Measurements from ENCODE around the gene GRAMD1B. TPM values are rescaled to one million over a fixed set of nuclear protein-coding genes. Genes with fewer than 3 reads are reported as not detected.

GRAMD1B gene
- total RNA-seq, 1 experiment from 2014 or later: 12.7 TPM

DNA sequence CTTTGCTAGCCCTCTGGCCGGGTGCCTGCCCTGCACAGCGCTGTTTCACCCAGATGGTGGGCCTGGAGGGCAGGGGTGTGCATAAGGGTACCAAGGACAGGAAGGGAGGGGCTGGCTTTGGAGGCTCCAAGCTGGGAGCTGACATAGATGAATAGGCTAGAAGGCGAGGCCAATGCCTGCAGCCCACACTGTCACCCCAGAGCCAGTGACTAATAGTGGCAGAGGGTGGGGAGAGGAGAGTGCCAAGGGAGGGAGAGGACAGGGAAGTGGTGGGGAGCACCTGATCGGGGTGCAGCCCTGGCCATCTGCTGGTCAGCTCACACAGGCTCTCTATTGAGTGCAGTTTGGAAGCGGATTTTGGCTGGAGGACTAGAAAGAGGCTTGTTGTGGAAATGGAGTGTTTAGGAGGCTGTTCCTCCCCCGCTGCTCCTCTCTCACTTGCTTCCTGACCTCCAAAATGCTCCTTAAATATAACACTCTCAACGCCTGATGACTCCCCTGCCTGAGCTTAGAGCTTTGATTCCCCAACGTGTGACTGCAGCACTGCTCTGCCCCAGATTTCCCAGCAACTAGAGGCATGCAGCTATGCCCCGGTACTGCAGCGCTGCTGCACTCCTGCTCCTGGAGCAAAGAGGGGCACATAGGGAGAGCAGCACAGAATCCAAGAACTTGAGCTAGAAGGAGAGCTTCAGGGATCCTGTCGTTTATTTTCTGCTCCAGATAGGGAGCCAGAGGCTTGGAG is 89.2 kb downstream of the GRAMD1B start:
- BruUV-seq (replicated peaks): no TSS peak
- H3K4me3 ChIP-seq (replicated peaks in 1 of 2; ENCODE audit: low read depth in 1 of 2, low read length in 2 of 2): no peak overlapping the region
- H3K27ac ChIP-seq (ENCODE audit: low read depth, low read length): no peak overlapping the region
- no peaks in the 10 kb centered on the region for H3K79me2 ChIP-seq (ENCODE audit: insufficient read depth, low read length)
- ATAC-seq (peak; percentile 95), DNase-seq (ENCODE audit: low read depth, low spot score) (peak; percentile 7)
- H3K9ac ChIP-seq (ENCODE audit: low read length): no peak overlapping the region
- ChIA-PET POLR2A (no interaction called here), RAD21 (ENCODE audit: low non-redundant PET in 1 of 2, low total read pairs in 2 of 2, uncharacterized antibody in 2 of 2, unreplicated experiment in 2 of 2) (no interaction called here), CTCF (interaction anchor here (1.4 kb wide), 1 partner anchor 8 kb away, joined by 7 read pairs; no protein-coding TSS in a partner anchor)
- intact Hi-C loops (cut with micrococcal nuclease): loop anchor here (10.0 kb wide), 1 partner anchor 186 kb away; no protein-coding TSS in a partner anchor
- peaks cover 8 to 17% of the 10 kb centered on the region in 2 experiments for H3K4me1 ChIP-seq (ENCODE audit: control insufficient read depth in 1 of 2, insufficient read depth in 2 of 2, low read length in 2 of 2)
- H2AFZ ChIP-seq (ENCODE audit: low read depth, low read length, poor library complexity, severe bottlenecking): no peak overlapping the region
- TF ChIP-seq SP1 (IDR thresholded peaks at IDR 0.05; ENCODE audit: low read depth): no peak
- TF ChIP-seq, protein P1, sequence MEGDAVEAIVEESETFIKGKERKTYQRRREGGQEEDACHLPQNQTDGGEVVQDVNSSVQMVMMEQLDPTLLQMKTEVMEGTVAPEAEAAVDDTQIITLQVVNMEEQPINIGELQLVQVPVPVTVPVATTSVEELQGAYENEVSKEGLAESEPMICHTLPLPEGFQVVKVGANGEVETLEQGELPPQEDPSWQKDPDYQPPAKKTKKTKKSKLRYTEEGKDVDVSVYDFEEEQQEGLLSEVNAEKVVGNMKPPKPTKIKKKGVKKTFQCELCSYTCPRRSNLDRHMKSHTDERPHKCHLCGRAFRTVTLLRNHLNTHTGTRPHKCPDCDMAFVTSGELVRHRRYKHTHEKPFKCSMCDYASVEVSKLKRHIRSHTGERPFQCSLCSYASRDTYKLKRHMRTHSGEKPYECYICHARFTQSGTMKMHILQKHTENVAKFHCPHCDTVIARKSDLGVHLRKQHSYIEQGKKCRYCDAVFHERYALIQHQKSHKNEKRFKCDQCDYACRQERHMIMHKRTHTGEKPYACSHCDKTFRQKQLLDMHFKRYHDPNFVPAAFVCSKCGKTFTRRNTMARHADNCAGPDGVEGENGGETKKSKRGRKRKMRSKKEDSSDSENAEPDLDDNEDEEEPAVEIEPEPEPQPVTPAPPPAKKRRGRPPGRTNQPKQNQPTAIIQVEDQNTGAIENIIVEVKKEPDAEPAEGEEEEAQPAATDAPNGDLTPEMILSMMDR (IDR thresholded peaks at IDR 0.05 in 2 of 3, conservative IDR thresholded peaks at IDR 0.05 in 1 of 3; ENCODE audit: borderline replicate concordance in 1 of 3, insufficient read depth in 1 of 3, low read depth in 2 of 3, low read length in 2 of 3): no peak
- no peaks in the 10 kb centered on the region for H4K20me1 ChIP-seq (ENCODE audit: insufficient read depth)
- no peaks in the 10 kb centered on the region; the same call in 1 of the 2 replicates for H3K27me3 ChIP-seq (ENCODE audit: insufficient read depth, low read length)
- no peaks in the 10 kb centered on the region for H3K9me2 ChIP-seq (ENCODE audit: insufficient read depth)
- no peaks in the 10 kb centered on the region for H3K36me3 ChIP-seq (ENCODE audit: control insufficient read depth in 1 of 2, insufficient read depth in 2 of 2, low read length in 2 of 2)
- H3K4me2 ChIP-seq (ENCODE audit: low read length): peak overlapping the region; percentile 59
- H3K9me3 ChIP-seq (ENCODE audit: control insufficient read depth in 1 of 2, insufficient read depth in 1 of 2, low read depth in 1 of 2, low read length in 2 of 2): no peaks in the 10 kb centered on the region

GRCh38 chr11:123519797-123520193 is 89.7 kb downstream of the GRAMD1B start:
- ChIA-PET CTCF (interaction anchor here (1.4 kb wide), 1 partner anchor 9 kb away, joined by 7 read pairs; no protein-coding TSS in a partner anchor), RAD21 (ENCODE audit: low non-redundant PET in 1 of 2, low total read pairs in 2 of 2, uncharacterized antibody in 2 of 2, unreplicated experiment in 2 of 2) (no interaction called here), POLR2A (no interaction called here)
- ATAC-seq: peak; percentile 25; the same call in 1 of the 2 replicates
- Histone ChIP-seq H3K79me2 (ENCODE audit: insufficient read depth, low read length) (no peaks in the 10 kb centered on the region), H3K4me3 (replicated peaks in 1 of 2; ENCODE audit: low read depth in 1 of 2, low read length in 2 of 2) (no peak overlapping the region), H3K36me3 (ENCODE audit: control insufficient read depth in 1 of 2, insufficient read depth in 2 of 2, low read length in 2 of 2) (no peaks in the 10 kb centered on the region), H3K27ac (ENCODE audit: low read depth, low read length) (no peak overlapping the region), H4K20me1 (ENCODE audit: insufficient read depth) (no peaks in the 10 kb centered on the region), H3K9me2 (ENCODE audit: insufficient read depth) (no peaks in the 10 kb centered on the region), H3K9me3 (ENCODE audit: control insufficient read depth in 1 of 2, insufficient read depth in 1 of 2, low read depth in 1 of 2, low read length in 2 of 2) (no peaks in the 10 kb centered on the region), H3K4me1 (ENCODE audit: control insufficient read depth in 1 of 2, insufficient read depth in 2 of 2, low read length in 2 of 2) (peaks cover 8 to 17% of the 10 kb centered on the region in 2 experiments), H3K9ac (ENCODE audit: low read length) (no peak overlapping the region), H3K4me2 (ENCODE audit: low read length) (peak overlapping the region; percentile 59), H3K27me3 (ENCODE audit: insufficient read depth, low read length) (no peaks in the 10 kb centered on the region), H2AFZ (ENCODE audit: low read depth, low read length, poor library complexity, severe bottlenecking) (no peak overlapping the region)
- DNase-seq (ENCODE audit: low read depth, low spot score): no peak
- intact Hi-C loops (cut with micrococcal nuclease): loop anchor here (10.0 kb wide), 1 partner anchor 185 kb away; no protein-coding TSS in a partner anchor
- BruUV-seq (replicated peaks): no TSS peak
- TF ChIP-seq, protein P1 (IDR thresholded peaks at IDR 0.05 in 2 of 3, conservative IDR thresholded peaks at IDR 0.05 in 1 of 3; ENCODE audit: borderline replicate concordance in 1 of 3, insufficient read depth in 1 of 3, low read depth in 2 of 3, low read length in 2 of 3): no peak
- TF ChIP-seq EZH2 (IDR thresholded peaks at IDR 0.05) (no peak), SP1 (IDR thresholded peaks at IDR 0.05; ENCODE audit: low read depth) (no peak), POLR2A (IDR thresholded peaks at IDR 0.05; ENCODE audit: borderline replicate concordance, extremely low read depth, insufficient read depth, insufficient read length) (no peak), JUND (IDR thresholded peaks at IDR 0.05) (no peak), POLR2AphosphoS5 (IDR thresholded peaks at IDR 0.05; ENCODE audit: low read depth, low read length) (no peak), ZNF274 (IDR thresholded peaks at IDR 0.05; ENCODE audit: low read depth, low read length) (no peak), FOSL1 (IDR thresholded peaks at IDR 0.05; ENCODE audit: low read depth) (no peak), ZFX (IDR thresholded peaks at IDR 0.05) (no peak), CEBPB (IDR thresholded peaks at IDR 0.05; ENCODE audit: low read depth) (no peak), CBX3 (IDR thresholded peaks at IDR 0.05; ENCODE audit: low read depth) (no peak), EGR1 (IDR thresholded peaks at IDR 0.05; ENCODE audit: low read depth) (no peak), EZH2phosphoT487 (IDR thresholded peaks at IDR 0.05; ENCODE audit: borderline replicate concordance) (no peak)
- TF ChIP-seq, protein P2, sequence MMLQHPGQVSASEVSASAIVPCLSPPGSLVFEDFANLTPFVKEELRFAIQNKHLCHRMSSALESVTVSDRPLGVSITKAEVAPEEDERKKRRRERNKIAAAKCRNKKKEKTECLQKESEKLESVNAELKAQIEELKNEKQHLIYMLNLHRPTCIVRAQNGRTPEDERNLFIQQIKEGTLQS (IDR thresholded peaks at IDR 0.05): no peak
